Esophagus squamous epithelium (tissue), 5 donors: Measurements from ENCODE around the gene PNPLA8. TPM values are rescaled to one million over a fixed set of nuclear protein-coding genes. Genes with fewer than 3 reads are reported as not detected.

Experiments
- DNase-seq: peaks from one replicate; lab custom pipeline; 2025; lab: John Stamatoyannopoulos, UW
- H3K27ac ChIP-seq, 4 donors: fragments of 200-600 bp; sonication (generic); one replicate each; pipeline ENCODE4 v1.5.1; 2016 to 2019; ENCODE audit warnings: mild to moderate bottlenecking in 1 of 4
- H3K27me3 ChIP-seq, 4 donors: fragments of 200-600 bp; sonication (generic); 1 replicate in 3 of 4; 2 replicates in 1 of 4; pipeline versions ENCODE4 v1.5.1 to v1.6.0; 2017 to 2021; ENCODE audit warnings: antibody characterized with exemption in 1 of 4
- H3K36me3 ChIP-seq, 3 donors: fragments of 200-600 bp; sonication (generic); one replicate each; pipeline ENCODE4 v1.5.1; 2016 to 2019
- H3K4me1 ChIP-seq, 3 donors: fragments of 200-600 bp; sonication (generic); one replicate each; pipeline ENCODE4 v1.5.1; 2017 to 2019
- H3K4me3 ChIP-seq, 4 donors: fragments of 200-600 bp; sonication (generic); 1 replicate in 3 of 4; 2 replicates in 1 of 4; pipeline ENCODE4 v1.5.1; 2016 to 2019; ENCODE audit warnings: mild to moderate bottlenecking in 2 of 4, moderate library complexity in 1 of 4
- H3K9me3 ChIP-seq, 3 donors: fragments of 200-600 bp; sonication (generic); one replicate each; pipeline ENCODE4 v1.5.1; 2016 to 2019
- POLR2A ChIP-seq, 4 donors: fragments of 450-650 bp; IDR thresholded peaks; one replicate each; pipeline ENCODE4 v1.6.1; 2017; ENCODE audit warnings: antibody characterized with exemption in 4 of 4, mild to moderate bottlenecking in 4 of 4, moderate library complexity in 3 of 4
- WGBS, 2 donors: methylation state at CpG; one replicate each; pipeline ENCODE4 v1.1.5; 2018; 5-methylcytosine and 5-hydroxymethylcytosine counted together
- intact Hi-C: fragments of 100-400 bp; cut with DNase I; formaldehyde crosslinking; loops from one replicate; pipeline ENCODE4 v1.15.0; 2022
- total RNA-seq, 4 donors: library from RNA; depleted of rRNA; stranded (reverse); fragments of >200 nt; gene quantifications; one replicate each; pipeline ENCODE4 v1.1.0, GENCODE V29; 2016
- TF ChIP-seq, protein P1 (sequence below), 6 experiments: fragments of 450-650 bp in 4 of 6; fragments of 200-600 bp in 2 of 6; sonication (generic) in 2 of 6; IDR thresholded peaks; one replicate each; pipeline ENCODE4 v1.5.1; 2016 to 2019; ENCODE audit warnings: antibody characterized with exemption in 6 of 6, mild to moderate bottlenecking in 4 of 6, moderate library complexity in 4 of 6
- donor health status: DM: yes; HTN: yes; CAD: no.

PNPLA8 gene
- total RNA-seq, 4 donors from 2014 or later: 15.8 to 30.7 (median 25.7) TPM

GRCh38 chr7:108499566-108499965 is 26.4 kb downstream of the PNPLA8 start:
- Histone ChIP-seq H3K36me3 (peaks cover 0 to 66% (median 5%) of the 10 kb centered on the region in 3 donors), H3K27ac (no peak overlapping the region), H3K9me3 (no peaks in the 10 kb centered on the region), H3K4me3 (no peak overlapping the region), H3K27me3 (no peaks in the 10 kb centered on the region), H3K4me1 (no peaks in the 10 kb centered on the region)
- TF ChIP-seq, protein P1, sequence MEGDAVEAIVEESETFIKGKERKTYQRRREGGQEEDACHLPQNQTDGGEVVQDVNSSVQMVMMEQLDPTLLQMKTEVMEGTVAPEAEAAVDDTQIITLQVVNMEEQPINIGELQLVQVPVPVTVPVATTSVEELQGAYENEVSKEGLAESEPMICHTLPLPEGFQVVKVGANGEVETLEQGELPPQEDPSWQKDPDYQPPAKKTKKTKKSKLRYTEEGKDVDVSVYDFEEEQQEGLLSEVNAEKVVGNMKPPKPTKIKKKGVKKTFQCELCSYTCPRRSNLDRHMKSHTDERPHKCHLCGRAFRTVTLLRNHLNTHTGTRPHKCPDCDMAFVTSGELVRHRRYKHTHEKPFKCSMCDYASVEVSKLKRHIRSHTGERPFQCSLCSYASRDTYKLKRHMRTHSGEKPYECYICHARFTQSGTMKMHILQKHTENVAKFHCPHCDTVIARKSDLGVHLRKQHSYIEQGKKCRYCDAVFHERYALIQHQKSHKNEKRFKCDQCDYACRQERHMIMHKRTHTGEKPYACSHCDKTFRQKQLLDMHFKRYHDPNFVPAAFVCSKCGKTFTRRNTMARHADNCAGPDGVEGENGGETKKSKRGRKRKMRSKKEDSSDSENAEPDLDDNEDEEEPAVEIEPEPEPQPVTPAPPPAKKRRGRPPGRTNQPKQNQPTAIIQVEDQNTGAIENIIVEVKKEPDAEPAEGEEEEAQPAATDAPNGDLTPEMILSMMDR (IDR thresholded peaks at IDR 0.05): no peak
- no peak for TF ChIP-seq POLR2A (IDR thresholded peaks at IDR 0.05)
- WGBS, 2 donors: 92 to 100% methylated on average over 1 of the region's 1 CpG
- no peak for DNase-seq
- intact Hi-C loops: loop anchor here (10.0 kb wide), 1 partner anchor 315 kb away; no protein-coding TSS in a partner anchor

GRCh38 chr7:108498481-108498880 is 27.5 kb downstream of the PNPLA8 start:
- no peak for TF ChIP-seq POLR2A (IDR thresholded peaks at IDR 0.05)
- TF ChIP-seq, protein P1 (IDR thresholded peaks at IDR 0.05): no peak
- no peaks in the 10 kb centered on the region for H3K27me3 ChIP-seq
- peaks cover 0 to 75% (median 5%) of the 10 kb centered on the region in 3 donors for H3K36me3 ChIP-seq
- 77 to 86% methylated on average over 6 of the region's 6 CpGs for WGBS, 2 donors
- no peak for DNase-seq
- H3K4me1 ChIP-seq: no peaks in the 10 kb centered on the region
- no peak overlapping the region for H3K4me3 ChIP-seq
- H3K27ac ChIP-seq: no peak overlapping the region
- H3K9me3 ChIP-seq: no peaks in the 10 kb centered on the region
- intact Hi-C loops: loop anchor here (10.0 kb wide), 1 partner anchor 314 kb away; no protein-coding TSS in a partner anchor

DNA sequence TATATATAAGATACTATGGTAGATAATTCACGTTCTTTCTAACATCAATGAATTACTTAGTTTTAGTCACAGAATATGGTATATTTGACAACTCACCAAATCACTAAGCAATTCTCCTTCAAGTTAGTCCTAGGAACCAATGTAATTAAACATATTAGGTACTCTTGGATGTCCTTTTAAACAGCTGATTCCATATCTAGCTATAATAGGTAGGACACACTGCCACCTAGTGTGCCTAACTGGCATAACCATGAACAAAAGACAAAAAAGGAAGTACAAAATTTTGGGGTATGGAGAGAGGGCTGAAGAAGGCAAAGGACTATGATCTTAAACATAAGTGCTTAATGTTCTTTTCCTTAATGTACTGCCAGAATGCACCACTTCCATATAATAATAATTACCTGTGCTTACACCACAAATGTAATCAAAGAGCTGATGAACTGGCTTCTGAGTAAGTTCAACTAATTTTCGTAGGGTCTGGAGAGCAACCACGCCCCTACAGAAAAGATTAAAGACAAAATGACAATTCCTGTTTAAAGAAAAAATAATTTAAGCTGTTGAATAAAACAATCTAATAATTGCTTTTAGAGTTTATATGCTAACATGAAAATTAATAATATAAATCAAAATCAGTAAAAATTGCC is 28.7 kb downstream of the PNPLA8 start:
- intact Hi-C loops: loop anchor here (10.0 kb wide), 1 partner anchor 312 kb away; no protein-coding TSS in a partner anchor
- H3K9me3 ChIP-seq: no peaks in the 10 kb centered on the region
- TF ChIP-seq, protein P1 (IDR thresholded peaks at IDR 0.05): peak; percentile 67 to 85 (median 80)
- no peak for TF ChIP-seq POLR2A (IDR thresholded peaks at IDR 0.05)
- H3K27ac ChIP-seq: no peak overlapping the region
- H3K36me3 ChIP-seq: peaks cover 0 to 78% (median 5%) of the 10 kb centered on the region in 3 donors
- no peaks in the 10 kb centered on the region for H3K4me1 ChIP-seq
- 88 to 94% methylated on average over 3 of the region's 3 CpGs for WGBS, 2 donors
- H3K27me3 ChIP-seq: no peaks in the 10 kb centered on the region
- no peak overlapping the region for H3K4me3 ChIP-seq
- DNase-seq: no peak

- no peak for TF ChIP-seq POLR2A (IDR thresholded peaks at IDR 0.05)
- TF ChIP-seq, protein P1 (IDR thresholded peaks at IDR 0.05): no peak
- intact Hi-C loops: loop anchor here (10.0 kb wide), 1 partner anchor 308 kb away; no protein-coding TSS in a partner anchor
- no peak overlapping the region for H3K4me3 ChIP-seq
- WGBS, 2 donors: 82 to 98% methylated on average over 4 of the region's 4 CpGs
- no peak for DNase-seq
- H3K36me3 ChIP-seq: peaks cover 0 to 76% (median 0%) of the 10 kb centered on the region in 3 donors
- H3K9me3 ChIP-seq: no peaks in the 10 kb centered on the region
- no peaks in the 10 kb centered on the region for H3K4me1 ChIP-seq
- no peak overlapping the region for H3K27ac ChIP-seq
- no peaks in the 10 kb centered on the region for H3K27me3 ChIP-seq
Observed at GRCh38 chr7:108492742-108493141, 33.2 kb downstream of the PNPLA8 start.

- H3K9me3 ChIP-seq: no peaks in the 10 kb centered on the region
- DNase-seq: no peak
- H3K27ac ChIP-seq: no peak overlapping the region
- TF ChIP-seq, protein P1 (IDR thresholded peaks at IDR 0.05): no peak
- TF ChIP-seq POLR2A (IDR thresholded peaks at IDR 0.05): no peak
- intact Hi-C loops: no loop called here
- no peaks in the 10 kb centered on the region for H3K27me3 ChIP-seq
- peaks cover 0 to 58% (median 4%) of the 10 kb centered on the region in 3 donors for H3K36me3 ChIP-seq
- no peak overlapping the region for H3K4me3 ChIP-seq
- no peaks in the 10 kb centered on the region for H3K4me1 ChIP-seq
- WGBS, 2 donors: 76 to 84% methylated on average over 4 of the region's 4 CpGs
Observed at GRCh38 chr7:108488768-108489538, 37.0 kb downstream of the PNPLA8 start.
